Mesenteric fat pad (tissue), 1 donor: Measurements from ENCODE around the gene VPS37C. TPM values are rescaled to one million over a fixed set of nuclear protein-coding genes. Genes with fewer than 3 reads are reported as not detected.

Experiments used
- total RNA-seq: library from RNA; stranded (reverse); fragmentation: NEBNext Ultra II Directional; extraction: Animal tissue kit (Norgen Biotek cat#: 25700); gene quantifications from one replicate; pipeline ENCODE4 v1.2.1, GENCODE V29; 2021
- donor health status: DM: yes; HTN: yes; CAD: no.

VPS37C gene
- total RNA-seq, 1 donor from 2014 or later = 21.5 TPM

Other genes starting within 250 kb of the VPS37C start
- gene TMEM109, start 247.3 kb downstream of the VPS37C start, total RNA-seq = 116 TPM
- 6.7 TPM for gene TMEM132A, start 237.0 kb downstream of the VPS37C start, total RNA-seq
- 47.4 TPM for gene SLC15A3, start 209.2 kb downstream of the VPS37C start, total RNA-seq
- gene CD6, start 189.7 kb downstream of the VPS37C start, total RNA-seq = 0.87 TPM
- 0.26 TPM for gene CD5, start 58.9 kb downstream of the VPS37C start, total RNA-seq
- gene PGA3, start 42.1 kb upstream of the VPS37C start, total RNA-seq = 47.2 TPM
- 20.6 TPM for gene PGA4, start 60.9 kb upstream of the VPS37C start, total RNA-seq
- gene PGA5, start 79.7 kb upstream of the VPS37C start, total RNA-seq = 2.6 TPM
- gene VWCE, start 133.9 kb upstream of the VPS37C start, total RNA-seq = 7.7 TPM
- 195 TPM for gene DDB1, start 171.7 kb upstream of the VPS37C start, total RNA-seq
- 21.2 TPM for gene TKFC, start 171.8 kb upstream of the VPS37C start, total RNA-seq
- 34.4 TPM for gene CYB561A3, start 200.5 kb upstream of the VPS37C start, total RNA-seq
- gene TMEM138, start 200.9 kb upstream of the VPS37C start, total RNA-seq = 68.2 TPM
- gene TMEM216, start 231.2 kb upstream of the VPS37C start, total RNA-seq = 9.9 TPM